AML-193 (cell line): Measurements from ENCODE around the gene KRTAP22-2.

ENCODE experiments used
- DNase-seq, 2 experiments: peaks; one replicate each; lab custom pipeline; 2025; lab: John Stamatoyannopoulos, UW

The KRTAP22-2 gene

GRCh38 chr21:30563072-30563471 is 27.1 kb downstream of the KRTAP22-2 start:
- no peak for DNase-seq

GRCh38 chr21:30561957-30562356 is 28.2 kb downstream of the KRTAP22-2 start:
- no peak for DNase-seq

- no peak for DNase-seq
These were observed 28.8 kb downstream of the KRTAP22-2 start, which contains the start of gene KRTAP19-7 for GRCh38 chr21:30561264-30561895. Gene KRTAP19-7 (minus strand): TSS chr21:30561314. CDS start chr21:30561289, 25 bp downstream.

- DNase-seq: no peak
These were observed 35.1 kb downstream of the KRTAP22-2 start for GRCh38 chr21:30555095-30555494.

- DNase-seq: no peak
These were observed 37.4 kb downstream of the KRTAP22-2 start for GRCh38 chr21:30552782-30553181.

- DNase-seq: no peak
These were observed 48.4 kb downstream of the KRTAP22-2 start, which contains the start of gene KRTAP19-6 for GRCh38 chr21:30541764-30542163. Gene KRTAP19-6 (minus strand): TSS chr21:30541864. CDS start chr21:30541833, 31 bp downstream.
